Renal cortex interstitium (tissue), 11 donors: ENCODE measurements around the gene P2RX2. TPM values are rescaled to one million over a fixed set of nuclear protein-coding genes. Genes with fewer than 3 reads are reported as not detected.

Source experiments
- DNase-seq, 11 donors: peaks; one replicate each; pipeline ENCODE4 v3.0.0-alpha.2; 2013; ENCODE audit warnings: low read depth in 9 of 11, low spot score in 4 of 11; ENCODE audit errors: extremely low read depth in 1 of 11
- polyA plus RNA-seq, 3 donors: library from polyadenylated mRNA; unstranded; fragments of 120-200 nt; gene quantifications; one replicate each; pipeline ENCODE4 v1.2.1, GENCODE V29; 2013; ENCODE audit not compliant: insufficient read length in 3 of 3

P2RX2 gene
- polyA plus RNA-seq, 3 donors: 0.98 to 1.9 (median 1.7) TPM

DNA sequence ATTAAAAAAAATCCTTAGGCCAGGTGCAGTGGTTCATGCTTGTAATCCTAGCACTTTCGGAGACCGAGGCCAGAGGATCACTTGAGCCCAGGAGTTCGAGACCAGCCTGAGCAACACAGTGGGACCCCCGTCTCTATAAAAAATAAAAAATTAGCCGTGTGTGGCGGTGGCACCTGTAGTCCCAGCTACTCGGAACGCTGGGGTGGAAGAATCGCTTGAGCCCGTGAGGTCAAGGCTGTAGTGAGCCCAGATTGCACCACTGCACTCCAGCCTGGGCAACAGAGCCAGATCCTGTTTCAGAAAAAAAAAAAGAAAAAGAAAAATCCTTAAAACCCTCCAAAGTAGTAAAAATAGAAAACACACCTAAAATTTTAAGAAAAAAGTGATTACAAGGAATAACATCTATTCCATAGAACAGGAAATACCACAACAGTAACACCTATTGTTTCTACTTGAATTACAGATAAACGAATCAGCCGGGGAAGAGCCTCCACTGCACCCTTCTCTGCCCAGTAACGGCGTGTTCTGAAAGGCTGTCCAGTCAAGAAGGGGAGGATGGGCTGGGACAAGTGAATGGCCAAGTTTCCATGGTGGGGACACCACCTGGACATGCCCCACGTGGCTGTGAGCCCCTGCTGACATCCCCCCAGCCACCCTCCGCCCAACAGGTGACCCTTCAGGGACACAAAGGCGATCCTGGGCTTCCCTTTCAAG lies 50.7 kb downstream of the P2RX2 start:
- DNase-seq: no peak

Other genes with a start within 250 kb of the P2RX2 start
- 10 to 100 TPM; 41.9 to 84.7 (median 70.4) TPM for gene FBRSL1, start 128.6 kb upstream of the P2RX2 start, polyA plus RNA-seq
- 1 to 10 TPM; 2.4 to 5.8 (median 2.6) TPM for gene LRCOL1, start 8.2 kb upstream of the P2RX2 start, polyA plus RNA-seq
- 10 to 100 TPM; 55.5 to 59.3 (median 58.9) TPM for gene POLE, start 68.6 kb downstream of the P2RX2 start, polyA plus RNA-seq
- 10 to 100 TPM; 54.1 to 64.7 (median 57.8) TPM for gene PXMP2, start 68.8 kb downstream of the P2RX2 start, polyA plus RNA-seq
- gene PGAM5, start 92.1 kb downstream of the P2RX2 start, polyA plus RNA-seq: 10 to 100 TPM; 21.0 to 23.6 (median 22.0) TPM
- 10 to 100 TPM; 63.0 to 79.6 (median 69.3) TPM for gene ANKLE2, start 143.1 kb downstream of the P2RX2 start, polyA plus RNA-seq
- gene GOLGA3, start 210.1 kb downstream of the P2RX2 start, polyA plus RNA-seq: 10 to 100 TPM; 22.0 to 32.3 (median 30.6) TPM